B cell (primary cell): ENCODE results near the gene ERC2.

Experiments used
- EZH2 ChIP-seq: IDR thresholded peaks from 2 replicates; pipeline ENCODE4 v1.6.1; 2012; ENCODE audit warnings: borderline replicate concordance, low read depth, mild to moderate bottlenecking, moderate library complexity, low read length; ENCODE audit not compliant: insufficient read depth, poor library complexity, severe bottlenecking
- TF ChIP-seq, protein P1 (sequence below): fragments of 200-600 bp; IDR thresholded peaks from one replicate; pipeline ENCODE4 v1.8.0; 2022; ENCODE audit warnings: antibody characterized with exemption, mild to moderate bottlenecking

DNA sequence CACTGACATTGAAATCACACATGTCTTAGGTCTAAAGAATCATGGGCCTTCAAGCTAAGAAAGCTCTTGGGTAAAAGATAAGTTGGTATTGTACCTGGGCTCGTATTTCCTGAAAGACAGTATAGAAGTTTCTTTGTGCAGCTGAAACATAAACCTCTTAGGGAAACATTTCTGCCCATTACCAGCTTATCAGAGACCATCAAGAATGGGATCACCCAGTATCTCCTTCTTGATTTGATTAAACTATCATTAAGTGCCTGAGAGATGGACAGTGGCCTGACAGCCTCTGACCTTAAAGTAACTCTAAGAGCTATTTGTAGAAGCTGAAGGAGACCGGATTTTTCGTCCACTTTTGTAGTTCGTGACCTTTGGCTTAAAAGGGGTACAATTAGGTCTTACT lies 265.3 kb downstream of the ERC2 start:
- TF ChIP-seq, protein P1, sequence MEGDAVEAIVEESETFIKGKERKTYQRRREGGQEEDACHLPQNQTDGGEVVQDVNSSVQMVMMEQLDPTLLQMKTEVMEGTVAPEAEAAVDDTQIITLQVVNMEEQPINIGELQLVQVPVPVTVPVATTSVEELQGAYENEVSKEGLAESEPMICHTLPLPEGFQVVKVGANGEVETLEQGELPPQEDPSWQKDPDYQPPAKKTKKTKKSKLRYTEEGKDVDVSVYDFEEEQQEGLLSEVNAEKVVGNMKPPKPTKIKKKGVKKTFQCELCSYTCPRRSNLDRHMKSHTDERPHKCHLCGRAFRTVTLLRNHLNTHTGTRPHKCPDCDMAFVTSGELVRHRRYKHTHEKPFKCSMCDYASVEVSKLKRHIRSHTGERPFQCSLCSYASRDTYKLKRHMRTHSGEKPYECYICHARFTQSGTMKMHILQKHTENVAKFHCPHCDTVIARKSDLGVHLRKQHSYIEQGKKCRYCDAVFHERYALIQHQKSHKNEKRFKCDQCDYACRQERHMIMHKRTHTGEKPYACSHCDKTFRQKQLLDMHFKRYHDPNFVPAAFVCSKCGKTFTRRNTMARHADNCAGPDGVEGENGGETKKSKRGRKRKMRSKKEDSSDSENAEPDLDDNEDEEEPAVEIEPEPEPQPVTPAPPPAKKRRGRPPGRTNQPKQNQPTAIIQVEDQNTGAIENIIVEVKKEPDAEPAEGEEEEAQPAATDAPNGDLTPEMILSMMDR = no peak
- no peak for TF ChIP-seq EZH2
